A549 treated with dexamethasone at 1 μM for 4 hours (cell line): ENCODE results near the gene SERTM1. TPM values are rescaled to one million over a fixed set of nuclear protein-coding genes. Genes with fewer than 3 reads are reported as not detected.

Experiments
- total RNA-seq: library from RNA; stranded (reverse); fragments of 200-300 nt; extraction: Qiagen RNA extraction; gene quantifications from 5 replicates; pipeline ENCODE4 v1.2.3, GENCODE V29; 2022

SERTM1 gene
- not detected in 5 replicates for total RNA-seq

GRCh38 chr13:36673838-36674326, at the start of gene SERTM1:
SERTM1 (plus strand) TSS chr13:36674020; CDS start chr13:36695079, 21,059 bp downstream.

Other genes with a start within 250 kb of the SERTM1 start
- gene CCNA1, start 241.5 kb upstream of the SERTM1 start, total RNA-seq, result 0.23 to 0.45 TPM (median 0.38 TPM) in 5 replicates
- 0.58 to 1.0 TPM (median 0.77 TPM) in 5 replicates for gene RFXAP, start 145.2 kb downstream of the SERTM1 start, total RNA-seq
- gene SMAD9, start 246.2 kb downstream of the SERTM1 start, total RNA-seq, result 0.06 to 0.11 TPM (median 0.06 TPM) in 5 replicates